Retina (tissue), 1 donor: ENCODE results near the gene ATF5.
"Not testable (repeated sequence)": the region's sequence is repeated elsewhere in the genome, so short reads cannot be mapped to it uniquely, and the experiment has no call there.

Experiments used
- DNase-seq: peaks from one replicate; pipeline ENCODE4 v3.0.0-alpha.2; 2016

ATF5 gene

DNA sequence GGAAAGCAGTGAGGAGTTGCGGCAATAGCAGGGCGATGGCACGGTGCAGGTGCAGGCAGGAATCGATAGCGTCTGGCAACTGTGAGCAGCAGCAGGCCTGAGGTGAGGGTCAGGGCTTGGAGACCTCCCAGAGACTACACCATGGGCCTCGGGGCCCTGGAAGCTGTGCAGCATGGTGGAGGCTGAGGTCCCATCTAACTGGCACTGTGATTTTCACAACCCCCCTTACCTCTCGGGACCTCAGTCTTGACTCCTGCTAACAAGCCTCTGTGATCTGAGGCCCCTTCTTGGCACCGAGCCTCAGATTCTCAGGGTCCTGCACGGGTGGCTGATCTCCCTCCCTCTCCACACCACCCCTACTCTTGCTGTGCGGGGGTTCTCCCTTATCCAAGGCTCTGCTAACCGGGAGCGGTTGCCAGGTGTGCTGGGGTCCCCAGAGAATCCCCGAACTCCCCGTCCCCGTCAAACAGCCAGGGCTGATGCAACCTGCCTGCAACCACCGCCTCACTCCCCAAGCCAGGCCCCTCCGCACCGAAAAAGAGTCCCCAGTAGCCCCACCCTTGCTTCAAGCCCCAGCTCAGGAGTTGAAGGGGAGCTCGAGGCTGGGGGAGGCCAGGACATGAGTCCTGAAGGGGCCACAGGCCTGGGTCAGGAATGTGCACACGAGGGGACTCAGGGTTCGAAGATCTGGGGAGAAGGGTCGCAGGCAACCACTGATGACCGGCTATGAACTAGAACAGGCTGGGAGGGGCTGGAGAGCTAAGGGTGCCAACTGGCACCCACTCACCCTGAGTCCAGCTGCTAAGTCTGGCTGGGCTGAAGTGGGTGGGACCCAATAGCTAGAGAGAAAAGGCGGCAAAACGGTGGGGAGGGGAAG, 4.8 kb upstream of the ATF5 start:
- no peak for DNase-seq

DNA sequence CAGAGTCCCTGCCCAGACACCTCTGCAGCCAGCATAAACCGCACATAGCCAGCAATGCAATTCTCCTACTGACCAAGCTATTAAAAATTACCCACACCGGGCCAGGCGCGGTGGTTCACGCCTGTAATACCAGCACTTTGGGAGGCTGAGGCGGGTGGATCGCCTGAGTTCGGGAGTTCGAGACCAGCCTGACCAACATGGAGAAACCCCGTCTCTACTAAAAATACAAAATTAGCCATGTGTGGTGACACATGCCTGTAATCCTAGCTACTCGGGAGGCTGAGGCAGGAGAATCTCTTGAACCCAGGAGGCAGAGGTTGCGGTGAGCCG, 4.2 kb upstream of the ATF5 start:
- not testable (repeated sequence) for DNase-seq

DNA sequence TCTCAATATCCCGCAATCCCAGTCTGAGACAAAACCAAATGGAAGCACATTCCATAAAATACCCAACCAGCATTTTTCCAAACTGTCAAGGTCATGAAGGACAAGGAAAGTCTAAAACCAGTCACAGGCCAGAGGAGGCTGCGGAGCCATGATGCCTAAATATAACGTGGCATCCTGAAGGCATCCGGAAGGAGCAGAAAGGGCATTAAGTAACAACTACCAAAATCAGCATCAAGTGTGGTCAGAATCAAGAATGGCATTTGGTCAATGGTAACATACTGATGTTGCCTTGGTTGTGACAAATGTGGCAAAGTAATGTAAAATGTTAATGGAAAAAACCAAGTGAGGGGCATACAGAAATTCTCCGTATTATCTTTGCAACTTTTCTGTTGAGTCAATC, 3.5 kb upstream of the ATF5 start:
- no peak for DNase-seq

DNA sequence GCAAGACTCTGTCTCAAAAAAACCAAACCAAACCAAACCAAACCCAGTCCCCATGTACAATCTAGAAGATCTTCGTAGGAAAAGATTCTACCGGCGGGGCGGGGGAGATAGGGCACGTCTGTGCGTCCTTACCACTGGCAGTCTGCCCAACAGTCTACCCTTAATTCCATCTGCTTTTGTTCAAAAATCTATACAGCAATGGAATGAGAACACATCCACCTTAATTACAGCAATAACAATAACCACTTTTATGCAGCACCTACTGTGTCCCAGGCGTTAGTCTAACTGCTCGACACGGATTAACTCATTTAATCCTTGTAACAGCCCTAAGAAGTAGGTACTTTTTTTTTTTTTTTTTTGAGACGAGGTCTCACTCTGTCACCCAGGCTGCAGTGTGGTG, 2.5 kb upstream of the ATF5 start:
- DNase-seq: no peak

DNA sequence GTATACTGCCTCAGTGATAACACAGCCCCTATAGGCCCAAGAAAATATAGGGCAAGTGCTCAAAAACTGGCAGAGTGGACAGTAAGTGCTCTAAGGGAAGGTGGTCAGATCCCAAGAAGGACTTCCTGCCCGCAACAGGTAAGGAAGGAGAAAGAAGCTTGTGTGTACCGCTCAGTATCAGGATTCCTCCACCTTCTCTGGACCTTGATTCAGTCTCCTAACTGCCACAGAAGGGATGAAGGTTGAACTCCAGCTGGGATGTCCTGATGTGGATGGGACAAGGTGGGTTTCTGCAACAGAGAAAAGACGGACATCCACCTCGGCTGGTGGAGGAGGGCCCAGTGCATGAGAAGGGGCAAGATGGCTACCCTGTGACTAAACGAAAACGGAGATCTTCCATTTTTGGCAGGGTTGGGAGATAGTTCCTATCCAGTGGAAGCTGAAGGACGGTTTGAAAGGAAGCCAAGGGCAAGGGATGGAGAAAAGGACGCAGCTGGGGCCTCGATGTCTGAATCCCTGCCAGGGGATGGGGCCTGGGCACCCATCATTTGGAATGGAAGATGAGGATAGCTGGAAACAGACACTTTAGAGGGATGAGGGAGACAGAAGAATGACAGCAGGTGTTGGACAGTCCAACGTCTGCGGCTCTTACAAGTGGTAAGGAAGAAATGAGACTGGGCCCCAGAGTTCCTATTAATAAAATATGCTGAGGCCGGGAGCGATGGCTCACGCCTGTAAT, 1.3 kb upstream of the ATF5 start:
- no peak for DNase-seq

DNA sequence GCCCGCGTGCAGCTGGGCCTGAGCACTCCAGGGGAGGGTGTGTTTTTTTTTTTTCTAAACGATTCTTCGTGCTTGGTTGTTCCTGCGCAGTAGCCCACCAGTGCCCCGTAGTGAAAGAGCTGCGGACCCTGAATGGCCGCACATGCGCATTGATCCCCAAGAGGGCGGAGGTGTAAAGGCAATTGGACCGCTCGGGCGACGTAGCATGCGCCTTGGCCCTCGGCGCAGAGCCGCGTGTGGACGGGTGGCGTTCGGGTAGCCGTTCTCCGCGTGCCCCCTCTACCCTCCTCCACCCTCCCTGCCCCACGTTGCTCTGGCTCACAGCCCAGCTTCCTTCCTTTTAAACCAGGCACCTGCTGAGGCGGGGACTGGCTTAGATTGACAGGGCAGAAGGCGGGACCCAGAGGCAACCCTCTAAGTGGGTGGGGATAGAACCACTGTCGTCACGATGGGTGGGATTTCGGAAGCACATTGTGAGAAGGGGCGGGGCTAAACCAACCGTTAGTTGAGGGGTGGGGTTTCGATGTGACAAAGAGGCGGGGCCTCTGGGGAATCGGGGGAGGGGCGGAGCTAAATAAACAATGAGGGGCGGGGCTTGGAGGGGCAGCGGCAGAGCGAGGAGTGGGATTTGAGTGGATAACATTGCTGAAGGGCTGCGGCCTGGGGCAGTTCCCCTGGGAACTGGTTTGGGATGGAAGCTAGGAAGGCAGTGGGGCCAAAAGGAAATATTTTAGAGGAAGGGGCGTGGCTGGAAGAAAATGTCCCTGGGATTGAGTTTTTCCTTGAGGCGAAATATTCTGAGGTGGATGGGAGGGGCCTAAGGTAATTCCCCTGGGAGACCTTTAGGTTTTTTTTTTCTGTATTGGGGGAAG, 842 bp downstream of the ATF5 start:
- peak; percentile 99 for DNase-seq

DNA sequence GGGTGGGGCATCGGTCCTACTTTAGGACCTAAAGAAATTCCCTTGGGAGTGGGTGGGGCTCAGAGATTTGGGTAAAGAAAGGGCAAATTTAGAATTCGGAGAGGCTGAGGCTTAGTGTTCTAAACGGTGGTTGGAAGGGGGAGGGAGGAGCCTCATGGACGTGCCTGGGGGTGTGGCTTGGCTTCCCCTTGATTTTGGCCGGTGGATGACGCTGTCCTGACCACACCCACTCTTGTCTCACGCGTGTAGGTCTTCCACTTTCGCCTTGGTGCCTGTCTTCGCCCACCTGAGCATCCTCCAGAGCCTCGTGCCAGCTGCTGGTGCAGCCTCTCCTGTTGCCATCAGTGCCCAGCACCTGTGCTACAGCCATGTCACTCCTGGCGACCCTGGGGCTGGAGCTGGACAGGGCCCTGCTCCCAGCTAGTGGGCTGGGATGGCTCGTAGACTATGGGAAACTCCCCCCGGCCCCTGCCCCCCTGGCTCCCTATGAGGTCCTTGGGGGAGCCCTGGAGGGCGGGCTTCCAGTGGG, 1.5 kb downstream of the ATF5 start:
- DNase-seq: no peak

DNA sequence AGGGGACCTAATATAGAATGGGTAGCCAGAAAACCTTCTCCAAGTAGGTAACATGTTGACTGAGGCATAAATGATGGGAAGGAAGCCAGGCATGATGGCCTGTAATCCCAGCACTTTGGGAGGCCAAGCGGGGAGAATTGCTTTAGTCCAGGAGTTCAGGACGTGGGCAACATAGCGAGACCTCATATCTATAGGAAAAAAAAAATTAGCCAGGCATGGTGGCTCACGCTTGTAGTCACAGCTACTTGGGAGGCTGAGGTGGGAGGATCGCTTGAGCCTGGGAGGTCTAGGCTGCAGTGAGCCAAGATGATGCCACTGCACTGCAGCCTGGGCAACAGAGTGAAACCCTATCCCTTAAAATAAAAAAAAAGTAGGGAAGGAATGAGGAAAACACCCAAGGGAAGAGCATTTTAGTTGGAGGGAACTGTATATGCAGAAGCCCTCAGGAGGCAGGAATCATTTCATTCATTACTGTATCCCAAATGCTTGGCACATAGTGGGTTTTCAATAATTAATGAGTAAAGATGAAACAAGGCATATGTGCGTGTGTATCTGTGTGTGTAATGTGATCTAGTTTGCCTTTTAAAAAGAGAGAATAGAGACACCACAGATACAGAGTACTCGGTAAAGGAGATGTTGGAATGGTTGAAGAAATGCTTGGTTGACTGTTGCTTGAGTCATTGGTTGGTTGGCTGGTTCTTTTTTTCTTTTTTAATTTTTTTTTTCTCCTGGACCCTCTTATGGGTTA, 2.5 kb downstream of the ATF5 start:
- no peak for DNase-seq

DNA sequence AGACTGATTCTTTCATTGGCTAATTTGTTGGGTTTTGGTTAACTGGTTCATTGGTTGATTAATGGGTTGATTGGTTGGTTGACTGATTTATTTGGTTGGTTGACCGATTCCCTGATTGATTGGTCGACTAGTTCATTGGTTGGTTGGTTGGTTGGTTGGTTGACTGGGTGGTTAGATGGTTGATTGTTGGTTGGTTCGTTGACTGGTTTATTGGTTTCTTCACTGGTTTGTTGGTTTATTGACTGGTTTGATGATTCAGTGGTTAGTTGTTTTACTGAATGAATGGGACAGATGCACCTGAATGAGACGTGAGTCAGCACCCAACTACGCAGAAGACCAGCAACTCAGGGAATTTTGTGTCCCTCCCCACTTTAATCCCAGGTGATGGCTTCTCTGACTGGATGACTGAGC, 3.0 kb downstream of the ATF5 start:
- no peak for DNase-seq

DNA sequence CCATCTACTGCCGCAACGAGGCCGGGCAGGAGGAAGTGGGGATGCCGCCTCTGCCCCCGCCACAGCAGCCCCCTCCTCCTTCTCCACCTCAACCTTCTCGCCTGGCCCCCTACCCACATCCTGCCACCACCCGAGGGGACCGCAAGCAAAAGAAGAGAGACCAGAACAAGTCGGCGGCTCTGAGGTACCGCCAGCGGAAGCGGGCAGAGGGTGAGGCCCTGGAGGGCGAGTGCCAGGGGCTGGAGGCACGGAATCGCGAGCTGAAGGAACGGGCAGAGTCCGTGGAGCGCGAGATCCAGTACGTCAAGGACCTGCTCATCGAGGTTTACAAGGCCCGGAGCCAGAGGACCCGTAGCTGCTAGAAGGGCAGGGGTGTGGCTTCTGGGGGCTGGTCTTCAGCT, 3.7 kb downstream of the ATF5 start:
- DNase-seq: no peak

DNA sequence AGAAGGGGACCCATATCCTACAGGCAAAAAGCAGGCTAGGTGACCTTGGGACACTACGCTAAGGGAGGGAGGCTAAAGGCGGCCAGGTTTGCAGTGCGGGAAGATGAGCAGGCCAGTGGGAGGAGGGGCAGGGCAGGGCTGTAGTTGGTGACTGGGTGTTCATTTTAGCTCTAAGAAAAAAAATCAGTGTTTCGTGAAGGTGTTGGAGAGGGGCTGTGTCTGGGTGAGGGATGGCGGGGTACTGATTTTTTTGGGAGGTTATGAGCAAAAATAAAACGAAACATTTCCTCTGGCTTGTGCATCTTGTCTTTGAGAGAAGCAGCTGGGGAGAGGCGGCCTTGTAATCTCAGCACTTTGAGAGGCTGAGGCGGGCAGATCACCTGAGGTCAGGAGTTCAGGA, 4.6 kb downstream of the ATF5 start:
- no peak for DNase-seq

DNA sequence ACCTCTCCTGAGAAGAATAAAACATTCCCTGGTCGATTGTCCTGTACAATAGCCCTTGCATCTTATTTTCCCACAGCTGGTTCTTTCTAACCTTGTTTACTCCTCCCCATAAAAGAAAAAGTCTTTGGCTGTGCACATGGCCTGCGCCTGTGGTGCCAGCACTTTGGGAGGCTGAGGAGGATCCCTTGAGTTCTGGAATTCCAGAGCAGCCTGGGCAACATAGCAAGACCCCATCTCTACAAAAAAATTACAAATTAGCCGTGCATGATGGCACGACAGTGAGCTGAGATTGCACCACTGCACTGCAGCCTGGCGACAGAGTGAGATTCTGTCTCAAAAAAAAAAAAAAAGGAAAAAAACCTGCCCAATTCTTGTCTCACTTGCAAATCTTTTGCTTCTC, 7.5 kb downstream of the ATF5 start:
- no peak for DNase-seq

DNA sequence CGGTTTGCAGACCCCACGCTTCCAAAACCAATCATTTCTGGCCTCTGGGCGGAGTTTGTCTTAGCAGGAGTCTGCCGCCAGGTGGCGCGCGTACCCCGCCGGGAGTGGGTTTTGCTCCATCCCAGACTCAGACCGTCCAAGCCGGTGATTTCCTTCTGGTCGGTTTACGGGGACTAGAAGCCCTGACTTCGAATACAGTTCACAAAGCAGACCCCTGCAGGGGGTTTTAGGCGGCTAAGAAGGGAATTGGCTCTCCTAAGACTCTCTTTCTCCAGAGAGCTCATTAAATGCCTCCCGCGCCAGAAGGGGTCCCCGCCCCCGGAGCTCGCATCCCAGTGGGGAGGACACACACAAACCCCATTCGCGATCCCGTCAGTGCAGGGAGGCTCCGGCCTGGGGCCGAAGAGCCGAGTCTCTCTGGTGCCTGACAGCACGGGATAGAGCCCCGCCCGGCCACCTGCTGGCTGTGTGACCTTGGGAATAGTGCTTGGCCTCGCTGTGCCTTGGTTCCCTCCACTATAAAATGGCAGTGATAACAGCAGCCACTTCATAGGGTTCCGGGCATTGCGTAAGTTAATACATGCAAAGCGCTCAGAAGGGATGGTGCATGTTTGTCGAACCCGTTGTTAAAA, 8.9 kb downstream of the ATF5 start:
- DNase-seq: peak; percentile 91

DNA sequence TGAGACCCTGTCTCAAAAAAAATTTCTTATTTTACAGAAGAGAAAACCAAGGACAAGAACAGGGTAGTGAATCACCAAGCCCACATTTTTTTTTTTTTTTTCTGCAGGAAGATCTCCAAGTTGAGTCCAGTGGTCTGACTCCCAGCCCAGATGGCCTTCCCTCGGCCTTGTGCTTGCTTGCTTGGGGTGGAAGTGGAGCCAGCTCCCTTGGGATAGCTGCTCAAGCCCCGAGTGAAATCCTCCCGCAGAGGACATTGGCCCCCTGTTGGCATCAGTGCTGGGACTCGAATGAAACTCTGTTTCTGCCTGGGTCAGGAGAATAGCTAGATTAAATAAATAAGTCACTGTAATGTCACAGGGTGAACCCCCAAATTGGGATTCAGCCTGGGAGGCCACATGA, 9.7 kb downstream of the ATF5 start:
- DNase-seq: no peak

DNA sequence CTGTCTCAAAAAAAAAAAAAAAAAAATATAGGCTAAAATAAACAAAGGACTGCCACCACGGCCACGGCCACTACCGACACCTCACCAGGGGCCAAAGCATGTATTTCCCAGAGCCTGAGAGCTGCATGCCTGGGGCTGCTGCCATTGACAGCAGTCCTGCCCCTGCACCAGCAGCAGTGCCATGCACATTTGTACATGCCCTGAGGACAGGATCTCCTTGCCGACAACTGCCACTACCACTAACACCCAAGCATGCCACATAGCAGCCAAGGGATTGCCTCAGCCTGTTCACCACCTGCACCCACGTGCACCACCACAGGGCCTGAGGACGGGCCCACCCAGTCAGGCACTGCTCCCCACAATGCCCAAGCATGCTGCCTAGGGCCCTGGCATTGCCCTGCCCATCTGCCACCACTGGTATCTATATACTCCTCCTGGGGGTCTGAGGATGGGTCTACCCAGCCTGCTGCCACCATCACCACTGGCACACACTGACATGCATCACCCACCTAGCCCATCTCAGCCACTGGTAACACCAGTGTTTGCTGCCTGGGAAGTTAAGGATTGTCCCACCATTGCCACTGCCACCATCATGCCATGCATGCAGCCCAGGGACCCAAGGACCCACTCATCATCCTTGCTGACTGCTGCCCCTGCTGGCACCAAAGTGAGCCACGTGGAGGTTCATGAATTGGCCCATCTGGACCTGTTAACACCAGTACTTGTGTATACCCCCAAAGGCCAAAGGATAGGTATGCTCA, 10.9 kb downstream of the ATF5 start:
- DNase-seq: no peak

DNA sequence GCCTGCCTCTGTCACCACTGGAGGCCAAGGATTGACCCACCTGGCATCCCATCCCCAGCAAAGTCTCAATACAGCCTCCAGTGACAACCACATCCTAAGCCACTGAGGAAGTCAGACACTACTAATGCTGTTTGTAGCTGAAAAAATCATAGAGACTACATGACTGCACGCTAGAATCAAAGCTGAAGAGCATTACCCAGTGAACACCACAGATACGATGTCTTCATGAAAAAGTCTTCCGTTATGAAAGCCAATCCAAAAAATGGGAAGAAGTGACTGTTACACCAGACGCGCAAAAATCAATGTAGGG, 11.4 kb downstream of the ATF5 start:
- DNase-seq: no peak

DNA sequence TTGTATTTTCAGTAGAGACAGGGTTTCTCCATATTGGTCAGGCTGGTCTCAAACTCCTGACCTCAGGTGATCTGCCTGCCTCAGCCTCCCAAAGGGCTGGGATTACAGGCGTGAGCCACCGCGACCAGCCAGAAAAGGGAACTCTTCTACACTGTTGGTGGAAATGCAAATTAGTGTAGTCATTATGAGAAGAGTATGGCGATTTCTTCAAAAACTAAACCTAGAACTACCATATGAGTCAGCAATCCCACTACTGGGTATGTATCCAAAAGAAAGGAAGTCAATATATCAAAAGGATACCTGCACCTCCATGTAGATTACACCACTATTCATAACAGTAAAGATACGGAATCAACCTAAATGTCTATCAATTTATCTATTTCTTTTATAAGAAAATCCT, 15.6 kb downstream of the ATF5 start:
- DNase-seq: not testable (repeated sequence)

DNA sequence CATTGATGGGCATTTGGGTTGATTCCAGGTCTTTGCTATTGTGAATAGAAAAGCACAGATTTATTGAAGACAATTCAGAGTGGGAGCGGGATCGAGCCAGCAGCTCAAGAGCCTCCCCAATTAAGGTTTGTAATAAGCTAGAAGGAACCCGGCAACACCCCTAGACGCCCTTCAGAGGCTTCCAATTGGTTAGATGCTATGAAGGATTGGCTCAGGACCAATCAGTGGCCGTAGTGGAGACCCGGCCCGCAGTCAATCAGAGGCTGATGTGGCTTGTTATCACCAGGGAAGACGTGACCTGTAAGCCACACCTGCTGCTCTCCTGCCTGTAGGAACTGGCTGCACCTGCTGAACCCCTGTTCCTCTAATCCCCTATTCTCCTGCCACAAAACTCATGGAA, 17.4 kb downstream of the ATF5 start:
- no peak for DNase-seq

DNA sequence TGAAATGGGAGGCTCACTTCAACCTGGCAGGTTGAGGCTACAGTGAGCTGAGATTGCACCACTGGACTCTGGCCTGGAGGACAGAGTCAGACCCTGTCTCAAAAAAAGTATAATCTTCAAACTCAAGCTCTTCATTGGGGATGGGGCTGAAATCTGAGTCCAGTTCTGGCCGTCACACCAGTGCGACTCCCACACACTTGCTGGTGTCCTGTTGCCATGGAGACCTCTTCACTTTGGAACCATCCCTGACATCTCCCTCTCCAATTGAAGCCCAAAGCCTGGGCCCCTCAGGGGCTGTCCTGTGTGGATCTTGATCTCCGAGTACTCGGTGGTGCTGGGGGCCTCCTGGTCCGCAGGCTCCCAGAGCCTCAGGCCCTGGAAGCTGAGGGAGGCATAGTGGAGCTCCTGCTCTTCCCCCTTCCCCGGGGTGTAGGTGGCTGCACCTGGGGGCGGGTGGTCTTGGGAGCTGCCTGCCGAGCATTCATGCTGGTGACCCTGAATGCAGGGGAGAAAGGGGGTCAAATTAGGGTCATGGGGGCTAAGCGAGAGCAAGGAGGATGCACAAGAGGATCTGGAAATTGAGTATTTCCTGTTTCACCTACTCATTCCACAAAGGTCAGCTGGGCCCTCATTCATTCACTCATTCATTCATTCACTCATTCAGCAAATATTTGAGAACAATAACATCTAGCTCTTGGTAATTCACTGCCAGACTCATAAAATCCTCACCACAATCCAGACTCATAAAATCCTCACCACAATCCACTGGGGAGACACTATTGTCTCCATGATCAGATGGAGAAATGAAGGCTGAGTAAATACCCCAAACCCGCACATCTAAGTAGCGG, 21.0 kb downstream of the ATF5 start:
- no peak for DNase-seq

DNA sequence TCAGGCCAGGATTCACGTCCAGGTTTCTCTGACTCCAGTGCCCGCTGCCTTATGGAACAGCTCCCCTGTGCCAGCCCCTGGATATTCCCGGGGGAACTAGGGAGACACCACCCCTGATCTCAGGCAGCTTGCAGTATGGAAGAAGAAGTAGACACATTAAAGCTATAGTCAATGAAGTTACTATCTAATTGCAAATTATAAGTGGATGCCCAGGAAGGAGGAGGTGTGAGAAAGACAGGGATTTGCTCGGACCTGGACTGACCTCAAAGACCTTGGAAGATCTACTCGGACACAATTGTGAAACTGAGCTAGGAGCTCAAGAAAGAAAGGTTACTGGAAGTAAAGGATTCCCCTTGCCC, 21.6 kb downstream of the ATF5 start:
- no peak for DNase-seq
